Psoas muscle (tissue), 8 donors: ENCODE measurements around the gene ST8SIA5. TPM values are rescaled to one million over a fixed set of nuclear protein-coding genes. Genes with fewer than 3 reads are reported as not detected.

Source experiments
- ATAC-seq, 4 donors: fragments of 200-7000 bp; cut with Tn5 transposase; one replicate each; pipeline ENCODE4 v1.9.1; 2020; ENCODE audit warnings: moderate library complexity in 3 of 4, mild to moderate bottlenecking in 2 of 4
- DNase-seq, 2 donors: peaks; one replicate each; pipeline ENCODE4 v3.0.0-alpha.2; 2020
- H3K27ac ChIP-seq: fragments of 200-600 bp; one replicate; pipeline ENCODE4 v1.8.0; 2022
- H3K27me3 ChIP-seq, 3 donors: fragments of 200-600 bp in 1 of 3; one replicate each; pipeline versions ENCODE4 v1.6.1 to v1.8.0; 2013 to 2022; ENCODE audit warnings: low read length in 2 of 3, mild to moderate bottlenecking in 2 of 3, moderate library complexity in 1 of 3; ENCODE audit not compliant: insufficient read depth in 3 of 3
- H3K36me3 ChIP-seq, 2 donors: fragments of 200-600 bp in 1 of 2; one replicate each; pipeline versions ENCODE4 v1.6.1 to v1.8.0; 2013 to 2022; ENCODE audit warnings: low read depth in 1 of 2, mild to moderate bottlenecking in 1 of 2, moderate library complexity in 1 of 2; ENCODE audit not compliant: insufficient read depth in 1 of 2
- H3K4me1 ChIP-seq: fragments of 200-600 bp; one replicate; pipeline ENCODE4 v1.8.0; 2022
- H3K4me3 ChIP-seq: fragments of 200-600 bp; one replicate; pipeline ENCODE4 v1.8.0; 2022; ENCODE audit warnings: mild to moderate bottlenecking
- H3K9me3 ChIP-seq: fragments of 200-600 bp; one replicate; pipeline ENCODE4 v1.8.0; 2022
- CTCF ChIP-seq: fragments of 200-600 bp; IDR thresholded peaks from one replicate; pipeline ENCODE4 v1.8.0; 2022; ENCODE audit warnings: antibody characterized with exemption
- WGBS, 3 donors: extraction: QIAGEN DNeasy Blood & Tissue Kit; methylation state at CpG; one replicate each; pipeline versions ENCODE4 v1.1.6 to v1.1.7; 2013; 5-methylcytosine and 5-hydroxymethylcytosine counted together
- intact Hi-C, 2 donors: fragments of 100-400 bp; cut with DNase I; formaldehyde crosslinking; loops; one replicate each; pipeline versions ENCODE4 v1.11.0 to v1.14.2; 2022
- polyA plus RNA-seq, 3 donors: library from polyadenylated mRNA; stranded (reverse); fragments of 200-250 nt; gene quantifications; one replicate each; pipeline ENCODE4 v1.2.3, GENCODE V29; 2013
- total RNA-seq, 4 donors: library from RNA; stranded (reverse); fragmentation: NEBNext Ultra II Directional in 2 of 4; extraction: Animal tissue kit (Norgen Biotek cat#: 25700) in 2 of 4; gene quantifications; one replicate each; pipeline versions ENCODE4 v1.2.1 to v1.2.4, GENCODE V29; 2021 to 2023
- donor health status: healthy with polysubstance abuse.
- donor health status: DM: no; HTN: no; CAD: no; lungs with moderate emphysema.
- donor health status: Bipolar disorder and iron deficiency.
- donor health status: healthy.
- donor health status: DM: yes; HTN: yes; CAD: no.
- donor health status: DM: no; HTN: no; CAD: no.
- donor health status: DM: no; HTN: no; CAD: no.
- donor health status: DM: yes; HTN: yes; CAD: no.

The ST8SIA5 gene
- total and polyA plus RNA-seq, 7 donors = 1.8 to 9.9 (median 3.2) TPM

- Histone ChIP-seq H3K27me3 (no peaks in the 10 kb centered on the region), H3K36me3 (no peaks in the 10 kb centered on the region), H3K9me3 (no peaks in the 10 kb centered on the region), H3K27ac (no peak overlapping the region), H3K4me1 (no peaks in the 10 kb centered on the region), H3K4me3 (no peak overlapping the region)
- intact Hi-C loops = no loop called here
- DNase-seq (no peak), ATAC-seq (no peak)
- WGBS, 3 donors = 42 to 56% (median 44%) methylated on average over 2 of the region's 2 CpGs
- no peak for TF ChIP-seq CTCF
These were observed 129.7 kb downstream of the ST8SIA5 start for GRCh38 chr18:46627136-46627535.

GRCh38 chr18:46625069-46625468, 131.8 kb downstream of the ST8SIA5 start:
- no peaks in the 10 kb centered on the region for H3K36me3 ChIP-seq
- ATAC-seq = no peak

GRCh38 chr18:46624127-46624526, 132.7 kb downstream of the ST8SIA5 start:
- Histone ChIP-seq H3K4me3 (no peak overlapping the region), H3K36me3 (no peaks in the 10 kb centered on the region), H3K27me3 (no peaks in the 10 kb centered on the region), H3K4me1 (no peaks in the 10 kb centered on the region), H3K9me3 (no peaks in the 10 kb centered on the region), H3K27ac (no peak overlapping the region)
- TF ChIP-seq CTCF = no peak
- intact Hi-C loops = no loop called here
- WGBS, 3 donors = 83 to 93% (median 88%) methylated on average over 10 to 11 of the region's 11 CpGs
- ATAC-seq = no peak
- no peak for DNase-seq

More at GRCh38 chr18:46625069-46625468, 131.8 kb downstream of the ST8SIA5 start:
- Histone ChIP-seq H3K4me1 (no peaks in the 10 kb centered on the region), H3K27ac (no peak overlapping the region), H3K27me3 (no peaks in the 10 kb centered on the region), H3K9me3 (no peaks in the 10 kb centered on the region), H3K4me3 (no peak overlapping the region)
- TF ChIP-seq CTCF = no peak
- intact Hi-C loops = no loop called here
- 82 to 87% (median 83%) methylated on average over 5 of the region's 5 CpGs for whole genome bisulfite sequencing, 3 donors
- no peak for DNase-seq

- no peaks in the 10 kb centered on the region for H3K36me3 ChIP-seq
- no peak overlapping the region for H3K27ac ChIP-seq
- 58 to 60% (median 58%) methylated on average over 10 of the region's 10 CpGs for WGBS, 3 donors
- no peaks in the 10 kb centered on the region for H3K4me1 ChIP-seq
- ATAC-seq = no peak
- no peak for TF ChIP-seq CTCF
- no peaks in the 10 kb centered on the region for H3K27me3 ChIP-seq
- no peak overlapping the region for H3K4me3 ChIP-seq
- DNase-seq = no peak
- intact Hi-C loops = no loop called here
- no peaks in the 10 kb centered on the region for H3K9me3 ChIP-seq
These were observed 133.3 kb downstream of the ST8SIA5 start for GRCh38 chr18:46623541-46623940.

- no peaks in the 10 kb centered on the region for H3K36me3 ChIP-seq
- no peak for DNase-seq
- H3K4me1 ChIP-seq = no peaks in the 10 kb centered on the region
- no peak overlapping the region for H3K27ac ChIP-seq
- ATAC-seq = no peak
- WGBS, 3 donors = 85 to 90% (median 90%) methylated on average over 3 of the region's 3 CpGs
- no peak overlapping the region for H3K4me3 ChIP-seq
- no peaks in the 10 kb centered on the region for H3K9me3 ChIP-seq
- no peaks in the 10 kb centered on the region for H3K27me3 ChIP-seq
- intact Hi-C loops = no loop called here
- no peak for TF ChIP-seq CTCF
These were observed 133.9 kb downstream of the ST8SIA5 start for GRCh38 chr18:46622999-46623398.
